ENCODE measurements around the gene PGR. TPM values are rescaled to one million over a fixed set of nuclear protein-coding genes. Genes with fewer than 3 reads are reported as not detected.

PGR gene
- total RNA-seq, 3 donors from 2014 or later (not counting 1 experiment from before 2014, with no cell fraction given), result not detected

- H3K4me3 ChIP-seq (ENCODE audit: low read length), result no peak overlapping the region
- no peaks in the 10 kb centered on the region for H3K27me3 Mint-ChIP-seq (ENCODE audit: low read depth in 2 of 2)
- intact Hi-C loops (cut with micrococcal nuclease), result no loop called here
- no peak for ATAC-seq
- no peak for DNase-seq
- H3K4me1 Mint-ChIP-seq, result no peaks in the 10 kb centered on the region
- H3K27ac Mint-ChIP-seq, result no peak overlapping the region
- H3K27ac ChIP-seq (ENCODE audit: low read length), result no peak overlapping the region
- no peaks in the 10 kb centered on the region for H3K27me3 ChIP-seq (ENCODE audit: control insufficient read depth, insufficient read depth, low read length)
- H3K4me1 ChIP-seq (ENCODE audit: control insufficient read depth, insufficient read depth, low read length), result no peaks in the 10 kb centered on the region
- no peak overlapping the region for H3K4me3 Mint-ChIP-seq
- no peak for TF ChIP-seq CTCF (IDR thresholded peaks at IDR 0.05)
- no peaks in the 10 kb centered on the region for H3K36me3 Mint-ChIP-seq
- H3K36me3 ChIP-seq (ENCODE audit: control insufficient read depth, insufficient read depth, low read length), result no peaks in the 10 kb centered on the region
- no peaks in the 10 kb centered on the region for H3K9me3 ChIP-seq (ENCODE audit: control insufficient read depth, insufficient read depth, low read length)
- H3K9me3 Mint-ChIP-seq, result peaks cover 5 to 8% of the 10 kb centered on the region in 2 donors
- WGBS (ENCODE audit: insufficient coverage), result no CpG with 5 or more reads among the region's 3 CpGs
Observed at GRCh38 chr11:101030015-101030414, 99.6 kb downstream of the PGR start.

GRCh38 chr11:101028644-101029043, 101.0 kb downstream of the PGR start:
- Mint-ChIP-seq H3K4me3 (no peak overlapping the region), H3K27me3 (ENCODE audit: low read depth in 2 of 2) (no peaks in the 10 kb centered on the region), H3K9me3 (peaks cover 5 to 8% of the 10 kb centered on the region in 2 donors), H3K27ac (no peak overlapping the region), H3K36me3 (no peaks in the 10 kb centered on the region), H3K4me1 (no peaks in the 10 kb centered on the region)
- Histone ChIP-seq H3K4me3 (ENCODE audit: low read length) (no peak overlapping the region), H3K27me3 (ENCODE audit: control insufficient read depth, insufficient read depth, low read length) (no peaks in the 10 kb centered on the region), H3K27ac (ENCODE audit: low read length) (no peak overlapping the region), H3K9me3 (ENCODE audit: control insufficient read depth, insufficient read depth, low read length) (no peaks in the 10 kb centered on the region), H3K36me3 (ENCODE audit: control insufficient read depth, insufficient read depth, low read length) (no peaks in the 10 kb centered on the region), H3K4me1 (ENCODE audit: control insufficient read depth, insufficient read depth, low read length) (no peaks in the 10 kb centered on the region)
- 27% methylated on average over 1 of the region's 1 CpG for WGBS (ENCODE audit: insufficient coverage)
- intact Hi-C loops (cut with micrococcal nuclease), result no loop called here
- no peak for ATAC-seq
- no peak for DNase-seq
- no peak for TF ChIP-seq CTCF (IDR thresholded peaks at IDR 0.05)

- H3K36me3 ChIP-seq (ENCODE audit: control insufficient read depth, insufficient read depth, low read length), result no peaks in the 10 kb centered on the region
- Mint-ChIP-seq H3K27me3 (ENCODE audit: low read depth in 2 of 2) (no peaks in the 10 kb centered on the region), H3K4me1 (no peaks in the 10 kb centered on the region), H3K9me3 (no peaks in the 10 kb centered on the region), H3K27ac (no peak overlapping the region), H3K36me3 (no peaks in the 10 kb centered on the region), H3K4me3 (no peak overlapping the region)
- H3K27ac ChIP-seq (ENCODE audit: low read length), result no peak overlapping the region
- DNase-seq, result no peak
- intact Hi-C loops (cut with micrococcal nuclease), result no loop called here
- no peak for ATAC-seq
- no peak overlapping the region for H3K4me3 ChIP-seq (ENCODE audit: low read length)
- peaks cover 4% of the 10 kb centered on the region for H3K9me3 ChIP-seq (ENCODE audit: control insufficient read depth, insufficient read depth, low read length)
- H3K4me1 ChIP-seq (ENCODE audit: control insufficient read depth, insufficient read depth, low read length), result no peaks in the 10 kb centered on the region
- no peaks in the 10 kb centered on the region for H3K27me3 ChIP-seq (ENCODE audit: control insufficient read depth, insufficient read depth, low read length)
- TF ChIP-seq CTCF (IDR thresholded peaks at IDR 0.05), result no peak
Observed at GRCh38 chr11:101022256-101022655, 107.4 kb downstream of the PGR start.

GRCh38 chr11:101019870-101020269, 109.7 kb downstream of the PGR start:
- Histone ChIP-seq H3K27me3 (ENCODE audit: control insufficient read depth, insufficient read depth, low read length) (no peaks in the 10 kb centered on the region), H3K36me3 (ENCODE audit: control insufficient read depth, insufficient read depth, low read length) (no peaks in the 10 kb centered on the region), H3K4me1 (ENCODE audit: control insufficient read depth, insufficient read depth, low read length) (no peaks in the 10 kb centered on the region), H3K9me3 (ENCODE audit: control insufficient read depth, insufficient read depth, low read length) (peaks cover 4% of the 10 kb centered on the region), H3K27ac (ENCODE audit: low read length) (no peak overlapping the region), H3K4me3 (ENCODE audit: low read length) (no peak overlapping the region)
- TF ChIP-seq CTCF (IDR thresholded peaks at IDR 0.05), result no peak
- Mint-ChIP-seq H3K36me3 (no peaks in the 10 kb centered on the region), H3K9me3 (peaks cover 0 to 2% of the 10 kb centered on the region in 2 donors), H3K4me3 (no peak overlapping the region), H3K4me1 (no peaks in the 10 kb centered on the region), H3K27me3 (ENCODE audit: low read depth in 2 of 2) (no peaks in the 10 kb centered on the region), H3K27ac (no peak overlapping the region)
- WGBS (ENCODE audit: insufficient coverage), result 50% methylated on average over 1 of the region's 1 CpG
- ATAC-seq (no peak), DNase-seq (no peak)
- intact Hi-C loops (cut with micrococcal nuclease), result no loop called here
